ENCODE data around the gene GPS2.
"Not testable (repeated sequence)": the region's sequence is repeated elsewhere in the genome, so short reads cannot be mapped to it uniquely, and the experiment has no call there.

The GPS2 gene

GRCh38 chr17:7336240-7337175 is 21.3 kb upstream of the GPS2 start, which contains the start of gene ACAP1:
Gene ACAP1 (plus strand): TSS chr17:7336529. CDS start chr17:7336735, 206 bp downstream.
- peak; percentile 74 for DNase-seq

DNA sequence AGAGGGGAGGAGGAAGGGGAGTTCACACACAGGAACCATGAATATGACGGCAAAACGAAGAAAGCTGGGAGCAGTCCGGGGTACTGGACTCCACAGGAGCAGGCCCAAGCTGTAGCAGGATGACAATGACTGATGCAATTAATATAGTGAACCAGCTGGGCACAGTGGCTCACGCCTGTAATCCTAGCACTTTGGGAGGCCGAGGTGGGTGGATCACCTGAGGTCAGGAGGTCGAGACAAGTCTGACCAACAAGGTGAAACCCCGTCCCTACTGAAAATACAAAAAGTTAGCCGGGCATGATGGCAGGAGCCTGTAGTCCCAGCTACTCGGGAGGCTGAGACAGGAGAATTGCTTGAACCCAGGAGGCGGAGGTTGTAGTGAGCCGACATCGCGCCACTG is 20.6 kb upstream of the GPS2 start:
- DNase-seq, result not testable (repeated sequence)

- no peak for DNase-seq
Observed at GRCh38 chr17:7334938-7335538, 19.9 kb upstream of the GPS2 start.

DNA sequence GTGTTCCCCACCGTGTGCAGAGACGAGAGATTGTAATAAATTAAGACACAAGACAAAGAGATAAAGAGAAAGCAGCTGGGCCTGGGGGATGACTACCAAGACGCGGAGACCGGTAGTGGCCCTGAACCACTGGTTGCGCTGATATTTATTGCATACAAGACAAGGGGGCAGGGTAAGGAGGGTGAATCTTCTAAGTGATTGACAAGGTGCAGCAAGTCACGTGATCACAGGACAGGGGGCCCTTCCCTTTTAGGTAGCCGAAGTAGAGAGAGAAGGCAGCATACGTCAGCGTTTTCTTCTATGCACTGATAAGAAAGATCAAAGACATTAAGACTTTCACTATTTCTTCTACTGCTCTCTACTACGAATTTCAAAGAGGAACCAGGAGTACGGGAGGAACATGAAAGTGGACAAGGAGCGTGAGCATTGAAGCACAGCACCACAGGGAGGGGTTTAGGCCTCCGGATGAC is 17.5 kb upstream of the GPS2 start:
- DNase-seq, result not testable (repeated sequence)

GRCh38 chr17:7332111-7332510 is 17.0 kb upstream of the GPS2 start:
- DNase-seq, result no peak

DNA sequence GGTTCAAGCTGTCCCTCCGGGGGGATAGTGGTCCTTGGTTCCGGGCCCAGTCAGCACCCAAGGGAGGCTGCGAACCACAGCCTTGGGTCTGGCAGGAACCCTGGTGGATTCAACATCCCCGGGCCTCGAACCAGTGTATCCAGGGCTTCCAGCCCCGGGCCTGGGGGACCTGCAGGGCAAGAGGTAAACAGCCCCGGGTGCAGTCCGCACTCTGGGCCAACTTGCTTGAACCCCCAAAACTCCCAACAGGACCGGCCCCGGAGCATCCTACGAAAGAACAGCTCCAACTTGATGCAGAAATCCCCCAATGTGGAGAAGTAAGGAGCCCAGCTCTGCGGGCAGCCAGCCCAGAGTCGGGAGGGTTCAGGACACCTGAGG is 15.5 kb upstream of the GPS2 start:
- DNase-seq, result no peak

GRCh38 chr17:7329997-7330637 is 15.0 kb upstream of the GPS2 start:
- peak; percentile 76 for DNase-seq

DNA sequence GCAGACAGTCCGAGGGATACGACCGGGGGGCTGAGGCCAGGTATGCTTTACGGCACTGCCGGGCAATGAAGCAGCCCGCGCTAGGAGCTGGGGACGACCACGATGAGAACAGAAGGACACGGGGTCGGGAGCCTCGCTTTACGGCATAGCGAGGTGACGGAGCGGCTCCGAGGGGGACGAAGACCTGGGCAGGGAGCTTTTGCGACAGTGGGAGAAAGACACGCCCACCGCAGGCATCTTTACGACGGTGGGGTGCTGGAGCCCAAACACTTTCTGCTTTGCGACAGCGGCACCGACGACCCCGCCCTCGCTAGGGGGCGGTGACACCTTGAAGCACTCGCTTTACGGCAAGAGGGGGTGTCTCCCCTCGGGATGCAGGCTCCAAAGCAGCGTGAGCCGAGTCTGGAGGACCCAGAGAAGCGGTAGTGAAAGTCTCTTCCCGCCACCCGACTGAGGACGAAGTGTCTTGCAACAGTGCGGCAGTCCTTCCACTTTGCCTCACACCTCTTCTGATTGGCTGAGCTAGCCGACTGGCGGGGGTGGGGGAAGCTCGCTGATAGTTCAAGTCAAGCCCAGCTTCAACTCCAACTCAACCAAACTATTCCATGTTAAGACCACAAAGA is 14.3 kb upstream of the GPS2 start:
- DNase-seq, result peak; percentile 93

GRCh38 chr17:7328840-7329373 is 13.7 kb upstream of the GPS2 start, which contains the start of gene NEURL4:
Gene NEURL4 (minus strand): TSS chr17:7329335. CDS start chr17:7329312, 23 bp downstream.
- DNase-seq, result no peak

DNA sequence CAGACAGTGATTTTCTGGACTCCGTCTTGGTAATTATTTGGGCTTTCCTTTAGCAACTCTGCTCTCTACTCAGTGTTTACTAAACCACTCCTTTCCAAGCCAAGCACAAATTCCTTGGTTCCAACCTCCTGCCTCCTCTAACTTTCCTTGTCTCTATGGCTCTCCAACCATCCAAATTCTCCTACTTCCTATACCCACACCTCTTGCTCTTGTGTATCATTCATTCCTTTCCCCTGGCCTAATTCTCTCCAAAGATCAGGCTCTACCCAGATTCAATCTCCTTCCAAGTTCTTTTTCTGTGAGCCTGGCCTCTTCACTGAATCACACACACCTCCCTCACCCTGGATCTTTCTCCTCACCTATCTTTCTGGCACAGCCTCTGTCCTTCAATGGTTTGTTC is 12.8 kb upstream of the GPS2 start:
- DNase-seq, result no peak

GRCh38 chr17:7327501-7327900 is 12.3 kb upstream of the GPS2 start:
- DNase-seq, result no peak

- no peak for DNase-seq
Observed at GRCh38 chr17:7327056-7327455, 11.9 kb upstream of the GPS2 start.

DNA sequence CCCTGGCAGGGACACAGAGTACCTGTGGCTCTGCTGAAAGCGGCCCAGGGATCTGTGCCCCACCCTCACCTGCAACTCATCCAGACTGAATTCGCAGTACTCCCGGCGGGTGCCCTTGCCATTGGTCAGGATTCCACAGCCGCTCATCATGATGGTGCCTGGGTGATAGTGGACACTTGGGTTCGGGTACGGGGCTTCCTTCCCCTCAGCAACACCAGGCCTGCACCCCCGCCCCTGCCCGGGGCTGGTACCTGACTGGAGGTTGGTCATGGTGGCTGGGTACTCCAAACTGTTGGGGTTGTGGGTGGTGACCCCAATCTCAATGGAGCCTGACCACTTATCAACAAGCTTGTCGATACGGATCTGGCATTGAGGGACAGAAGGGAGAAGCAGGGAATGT is 11.0 kb upstream of the GPS2 start:
- no peak for DNase-seq

DNA sequence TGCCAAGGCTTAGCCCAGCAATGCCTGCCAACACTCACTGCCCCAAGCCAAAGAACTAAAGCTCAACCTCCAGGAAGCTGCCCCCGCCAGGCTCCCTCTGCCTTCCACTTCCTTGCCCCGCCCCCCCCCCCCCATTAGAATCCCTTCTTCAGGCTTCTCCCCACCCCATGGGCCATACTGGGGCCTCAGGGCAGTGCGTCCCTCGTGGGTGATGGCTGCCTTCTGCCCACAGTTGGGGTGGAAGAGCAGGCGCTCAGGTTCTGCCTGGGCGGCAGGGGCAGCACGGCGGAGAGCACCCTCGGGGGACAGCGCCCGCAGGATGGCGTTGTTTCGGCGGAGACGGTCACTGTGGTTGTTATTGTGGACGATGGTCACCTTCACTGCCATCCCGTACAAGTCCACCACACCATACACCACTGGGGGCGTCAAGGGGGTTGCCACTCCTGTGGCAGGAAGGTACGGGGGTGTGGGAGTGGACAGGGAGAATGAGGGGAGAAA is 9.9 kb upstream of the GPS2 start:
- DNase-seq, result no peak

- DNase-seq, result no peak
Observed at GRCh38 chr17:7324438-7324779, 9.2 kb upstream of the GPS2 start.

- DNase-seq, result peak; percentile 73
Observed at GRCh38 chr17:7323731-7324437, 8.7 kb upstream of the GPS2 start.

DNA sequence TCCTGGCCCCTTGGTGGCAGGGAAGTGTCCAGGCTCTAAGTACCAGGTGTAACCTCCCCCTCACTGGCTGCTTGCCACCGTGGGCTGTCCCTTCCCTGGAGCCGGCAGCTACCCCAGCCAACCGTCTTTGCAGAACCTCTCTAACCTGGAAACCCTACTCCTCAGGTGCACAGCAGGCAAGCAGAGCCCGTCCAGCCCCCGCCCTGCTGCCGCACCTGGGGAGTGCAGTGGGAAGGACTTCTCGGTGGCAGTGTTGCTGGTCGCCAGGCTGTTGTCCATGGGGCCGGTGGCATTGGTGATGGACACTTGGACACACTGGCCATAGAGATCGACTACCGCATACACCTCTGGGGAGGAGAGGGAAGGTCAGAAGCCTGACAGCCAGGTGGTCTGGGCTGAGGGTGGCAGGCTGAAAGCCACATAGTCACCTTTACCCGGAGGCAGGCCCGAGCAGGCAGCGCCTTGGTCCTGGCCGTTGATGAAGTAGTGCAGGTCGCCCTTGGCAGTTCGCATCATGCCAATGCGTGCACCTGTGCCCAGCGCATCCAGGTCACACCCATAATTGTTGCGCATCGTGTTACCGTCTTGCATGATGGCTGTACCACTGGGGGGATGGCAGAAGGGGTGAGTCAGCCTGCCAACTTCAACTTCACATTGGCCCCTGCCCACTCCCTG is 7.5 kb upstream of the GPS2 start:
- DNase-seq, result no peak

- no peak for DNase-seq
Observed at GRCh38 chr17:7321466-7321865, 6.3 kb upstream of the GPS2 start.

GRCh38 chr17:7318121-7318860 is 3.1 kb upstream of the GPS2 start:
- no peak for DNase-seq

- no peak for DNase-seq
Observed at GRCh38 chr17:7317161-7317803, 2.1 kb upstream of the GPS2 start.
